ENCODE measurements around the gene TST. TPM values are rescaled to one million over a fixed set of nuclear protein-coding genes. Genes with fewer than 3 reads are reported as not detected.

TST gene
- total RNA-seq, 1 donor from 2014 or later, result 48.1 TPM

DNA sequence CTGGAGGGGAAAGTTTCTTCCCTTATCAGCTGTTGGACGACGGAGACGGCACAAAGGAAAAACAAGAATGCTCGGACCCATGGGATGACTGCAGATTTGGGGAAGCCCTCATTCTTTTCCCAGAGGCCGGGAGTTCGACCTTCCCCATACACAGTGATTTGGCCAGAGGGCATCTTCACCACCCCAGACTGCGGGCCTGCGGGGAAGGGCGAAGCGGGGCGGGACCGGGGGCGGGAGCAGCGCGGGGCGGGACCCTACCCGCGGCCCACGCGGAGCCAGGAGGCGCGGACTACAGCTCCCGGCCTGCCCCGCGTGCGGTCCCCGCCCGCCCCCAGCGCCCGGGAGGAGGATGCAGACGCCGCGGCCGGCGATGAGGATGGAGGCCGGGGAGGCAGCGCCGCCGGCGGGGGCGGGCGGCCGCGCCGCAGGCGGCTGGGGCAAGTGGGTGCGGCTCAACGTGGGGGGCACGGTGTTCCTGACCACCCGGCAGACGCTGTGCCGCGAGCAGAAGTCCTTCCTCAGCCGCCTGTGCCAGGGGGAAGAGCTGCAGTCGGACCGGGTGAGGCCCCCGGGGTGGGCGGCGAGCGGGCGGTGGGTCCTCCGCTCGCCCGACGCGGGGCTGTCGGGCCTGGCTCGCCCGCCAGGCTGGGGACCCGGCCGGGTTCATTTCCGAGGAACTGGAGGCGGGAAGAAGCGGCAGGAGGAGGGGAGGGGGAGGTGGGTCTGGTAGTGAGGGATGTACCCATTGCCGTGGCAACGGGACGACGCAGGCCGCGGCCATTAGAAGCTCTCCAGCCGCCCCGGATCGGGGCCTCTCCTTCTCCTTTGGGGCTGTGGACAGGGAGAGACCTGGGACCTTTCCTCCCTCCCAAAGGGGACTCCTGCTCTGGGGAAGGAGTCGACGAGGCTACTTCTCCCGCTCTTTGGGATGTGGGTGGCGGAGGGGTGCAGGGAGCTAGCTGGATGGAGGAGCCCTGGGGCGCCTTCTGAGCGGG lies 32.4 kb upstream of the TST start, which contains the start of gene KCTD17:
TSS of gene KCTD17 (plus strand) at position 352 of the 995 bp plus-strand sequence. CDS start at position 371, 19 bp downstream.
- peak; percentile 89 for DNase-seq
- Histone ChIP-seq H3K27ac (peak within 1 kb of the TSS; percentile 18), H3K27me3 (no peaks in the 10 kb centered on the region), H3K4me3 (peak within 1 kb of the TSS; percentile 68), H3K4me1 (peaks cover 7% of the 10 kb centered on the region), H3K9me3 (no peaks in the 10 kb centered on the region), H3K36me3 (peaks cover 4% of the 10 kb centered on the region)
- TF ChIP-seq CTCF (IDR thresholded peaks at IDR 0.05), result no peak
- intact Hi-C loops (cut with DNase I), result no loop called here
- ATAC-seq, result peak; percentile 88

DNA sequence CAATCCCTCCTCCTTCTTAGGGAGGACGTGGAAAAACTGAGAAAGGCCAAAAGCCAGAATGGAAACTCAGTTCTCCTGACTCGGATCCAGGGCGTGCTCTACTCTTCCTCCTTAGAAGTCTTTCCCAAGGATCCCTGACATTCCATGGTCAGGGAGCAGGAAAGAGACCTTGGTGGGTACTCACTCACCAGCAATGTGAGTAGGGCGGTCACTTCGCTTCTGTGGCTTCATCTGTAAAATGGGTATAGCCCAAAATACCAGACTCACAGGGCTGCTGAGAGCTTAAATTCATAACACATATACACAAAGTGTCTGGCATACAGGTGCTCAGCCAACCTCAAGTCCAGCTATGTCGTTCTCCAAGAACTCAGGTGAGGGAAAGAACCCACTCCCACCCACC lies 31.7 kb upstream of the TST start:
- Histone ChIP-seq H3K27ac (peak overlapping the region; percentile 18), H3K4me1 (peaks cover 7% of the 10 kb centered on the region), H3K27me3 (no peaks in the 10 kb centered on the region), H3K9me3 (no peaks in the 10 kb centered on the region), H3K4me3 (peak overlapping the region; percentile 68), H3K36me3 (peaks cover 4% of the 10 kb centered on the region)
- no peak for DNase-seq
- ATAC-seq, result no peak
- no peak for TF ChIP-seq CTCF (IDR thresholded peaks at IDR 0.05)
- intact Hi-C loops (cut with DNase I), result no loop called here

GRCh38 chr22:37049224-37049623 lies 30.0 kb upstream of the TST start:
- H3K4me1 ChIP-seq, result peaks cover 7% of the 10 kb centered on the region
- intact Hi-C loops (cut with DNase I), result no loop called here
- TF ChIP-seq CTCF (IDR thresholded peaks at IDR 0.05), result no peak
- no peak for DNase-seq
- no peaks in the 10 kb centered on the region for H3K36me3 ChIP-seq
- H3K27ac ChIP-seq, result no peak overlapping the region
- no peak for ATAC-seq
- no peak overlapping the region for H3K4me3 ChIP-seq
- H3K27me3 ChIP-seq, result no peaks in the 10 kb centered on the region
- no peaks in the 10 kb centered on the region for H3K9me3 ChIP-seq

DNA sequence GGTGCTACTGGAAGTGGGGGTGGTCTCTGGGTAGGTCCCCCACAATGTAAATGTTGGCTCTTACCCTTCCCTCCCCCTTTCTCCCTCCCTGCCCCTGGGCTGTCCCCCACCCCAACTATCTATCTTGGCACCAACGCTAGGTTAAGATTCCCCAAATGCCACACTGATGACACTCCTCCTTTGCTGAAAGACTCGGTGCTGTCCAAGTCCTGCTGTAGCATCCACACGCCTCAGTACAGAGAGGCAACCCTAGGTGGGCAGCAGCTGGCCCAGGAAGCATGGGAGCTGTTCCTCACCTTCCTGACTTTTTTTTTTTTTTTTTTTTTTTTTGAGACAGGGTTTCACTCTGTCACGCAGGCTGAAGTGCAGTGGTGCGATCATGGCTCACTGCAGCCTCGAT lies 28.9 kb upstream of the TST start:
- intact Hi-C loops (cut with DNase I), result no loop called here
- H3K36me3 ChIP-seq, result no peaks in the 10 kb centered on the region
- no peak overlapping the region for H3K27ac ChIP-seq
- no peak for ATAC-seq
- TF ChIP-seq CTCF (IDR thresholded peaks at IDR 0.05), result no peak
- H3K9me3 ChIP-seq, result no peaks in the 10 kb centered on the region
- no peaks in the 10 kb centered on the region for H3K27me3 ChIP-seq
- peaks cover 7% of the 10 kb centered on the region for H3K4me1 ChIP-seq
- no peak overlapping the region for H3K4me3 ChIP-seq
- DNase-seq, result no peak

GRCh38 chr22:37047006-37047405 lies 27.8 kb upstream of the TST start:
- H3K9me3 ChIP-seq, result no peaks in the 10 kb centered on the region
- intact Hi-C loops (cut with DNase I), result no loop called here
- H3K27ac ChIP-seq, result no peak overlapping the region
- no peak for TF ChIP-seq CTCF (IDR thresholded peaks at IDR 0.05)
- H3K36me3 ChIP-seq, result no peaks in the 10 kb centered on the region
- H3K4me3 ChIP-seq, result no peak overlapping the region
- no peak for DNase-seq
- H3K27me3 ChIP-seq, result no peaks in the 10 kb centered on the region
- peaks cover under 1% of the 10 kb centered on the region for H3K4me1 ChIP-seq
- no peak for ATAC-seq
